CD4-positive, alpha-beta T cell treated with Interleukin-2 at 100 ng/mL for 4 hours (primary cell): ENCODE measurements around the gene MACROD2.

Experiments
- DNase-seq: peaks from one replicate; pipeline ENCODE4 v3.0.0-alpha.2; 2020; ENCODE audit warnings: low spot score

The MACROD2 gene

DNA sequence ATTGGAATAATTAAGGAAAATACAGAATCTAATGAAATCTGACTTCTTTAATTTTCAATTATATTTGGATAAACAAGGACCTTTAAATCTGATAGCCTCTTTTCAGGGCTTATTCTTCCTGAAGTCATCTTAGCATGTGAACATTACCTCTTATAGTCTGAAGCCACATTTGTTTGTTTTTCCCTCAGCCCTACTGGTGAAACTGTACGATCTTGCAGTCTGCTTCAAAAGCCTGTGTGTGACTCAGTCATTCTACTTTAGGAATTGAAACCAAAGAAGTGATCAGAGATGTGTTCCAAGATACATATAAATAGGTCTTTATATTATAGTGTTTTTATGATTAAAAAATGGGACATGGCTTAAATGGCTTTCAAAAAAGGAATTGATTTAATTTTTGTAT lies 67.5 kb downstream of the MACROD2 start:
- no peak for DNase-seq

DNA sequence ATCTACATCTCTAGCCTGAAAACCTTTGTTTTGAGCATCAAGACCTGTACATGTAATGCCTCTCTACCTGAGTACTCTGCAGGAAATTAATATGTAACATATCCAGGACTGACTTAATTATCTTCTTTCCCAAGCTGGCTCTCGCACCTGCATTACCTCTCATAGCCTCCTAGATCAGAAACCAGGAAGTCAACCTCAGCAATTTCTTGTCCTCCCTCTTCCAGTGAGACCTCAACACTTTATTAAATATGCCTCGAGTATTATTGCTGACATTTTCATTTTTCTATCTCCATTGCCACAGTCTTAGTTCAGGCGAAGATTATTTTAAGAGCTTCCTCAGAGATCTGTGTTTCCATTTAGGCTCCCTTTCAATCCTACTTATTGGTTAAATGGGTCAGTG lies 69.0 kb downstream of the MACROD2 start:
- DNase-seq, result no peak

DNA sequence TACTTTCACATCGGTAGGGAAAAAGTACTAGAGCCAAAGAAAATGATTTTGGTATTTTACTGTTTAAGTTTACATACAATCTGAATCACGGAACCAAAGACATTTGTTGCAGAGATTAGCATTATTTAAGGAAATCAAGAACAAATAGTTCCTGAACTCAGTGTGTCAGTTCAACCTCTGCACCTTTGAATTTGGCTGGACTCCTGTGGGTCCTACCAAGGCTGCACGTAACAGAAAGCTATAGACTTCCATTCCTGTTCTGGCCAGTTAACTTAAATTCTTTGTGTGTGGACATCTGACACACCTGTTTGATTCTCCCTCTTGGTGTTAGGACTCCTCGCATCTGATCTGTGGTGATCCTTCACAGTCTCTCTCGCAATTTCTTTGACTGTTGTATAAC lies 69.6 kb downstream of the MACROD2 start:
- DNase-seq, result no peak

DNA sequence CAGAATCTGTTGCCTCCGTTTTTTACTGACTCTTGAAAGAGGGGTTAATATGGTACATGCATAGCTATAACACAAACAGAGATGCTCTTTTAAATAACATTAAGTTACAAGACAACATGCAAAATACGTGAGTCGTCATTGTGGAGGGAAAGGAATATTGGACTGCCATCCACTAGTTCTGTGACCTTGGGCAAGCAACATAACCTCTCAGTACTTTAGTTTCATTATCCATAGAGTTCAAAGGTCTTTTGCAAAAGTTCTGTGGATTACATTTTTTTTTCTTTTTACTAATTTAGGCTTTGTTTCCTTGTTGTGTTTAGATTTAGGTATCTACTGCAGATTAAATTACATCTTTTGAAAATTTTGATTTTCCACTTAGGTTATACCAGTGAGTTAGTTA lies 70.5 kb downstream of the MACROD2 start:
- DNase-seq, result no peak

DNA sequence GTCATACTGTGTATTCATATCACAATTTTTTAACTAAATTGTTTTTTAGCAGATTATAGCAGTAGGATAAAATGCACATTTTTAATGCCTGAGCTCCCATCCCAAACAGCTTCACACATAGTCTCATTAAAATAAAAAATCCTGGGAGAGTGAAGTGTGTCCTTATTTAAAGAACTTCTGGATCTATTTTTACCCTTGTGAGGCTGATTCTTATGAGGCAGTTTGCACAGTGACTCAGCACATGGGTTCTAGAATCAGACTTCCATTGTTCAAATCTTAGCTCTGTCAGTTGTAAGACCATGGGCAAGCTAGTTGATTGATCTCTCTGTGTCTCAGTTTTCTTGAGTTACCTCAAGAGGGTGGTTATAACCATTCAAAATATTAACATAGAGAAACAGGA lies 72.3 kb downstream of the MACROD2 start:
- no peak for DNase-seq

DNA sequence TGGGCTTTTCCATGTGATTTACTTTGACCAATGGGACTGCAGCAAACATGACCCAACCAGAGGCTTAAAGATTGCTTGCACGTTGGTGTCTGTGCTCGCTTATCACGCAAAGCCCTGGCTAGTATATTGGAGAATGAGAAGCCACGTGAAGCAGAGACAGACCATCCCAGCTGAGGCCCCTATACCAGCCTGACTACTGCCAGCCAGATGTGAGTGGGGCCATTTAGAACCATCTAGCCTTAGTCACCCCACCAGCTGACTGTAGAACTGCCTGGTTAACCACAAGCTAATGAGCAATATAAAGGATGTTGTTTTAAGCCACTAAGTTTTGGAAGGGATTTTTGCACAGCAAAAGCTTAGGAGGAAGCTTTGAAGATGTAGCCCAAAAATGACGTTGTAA lies 74.5 kb downstream of the MACROD2 start:
- no peak for DNase-seq

DNA sequence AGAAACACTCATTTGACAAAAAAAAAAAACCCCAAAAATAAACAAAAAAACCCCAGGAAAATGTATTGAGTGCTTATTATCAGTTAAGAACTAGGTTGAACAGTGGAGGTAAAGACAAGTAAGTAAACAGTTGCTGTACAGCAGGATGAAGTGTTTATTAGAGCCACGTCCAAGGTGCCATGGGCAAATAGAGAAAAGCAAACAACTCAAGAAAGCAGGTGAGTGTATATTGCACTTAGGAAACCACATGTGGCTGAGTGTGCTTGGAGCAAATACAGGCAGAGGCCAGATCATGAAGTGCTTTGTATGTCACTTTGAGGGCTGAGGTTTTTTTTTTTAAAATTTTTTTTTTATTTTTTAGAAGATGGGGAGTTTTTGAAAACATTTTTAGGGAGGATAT lies 98.3 kb downstream of the MACROD2 start:
- DNase-seq, result no peak

DNA sequence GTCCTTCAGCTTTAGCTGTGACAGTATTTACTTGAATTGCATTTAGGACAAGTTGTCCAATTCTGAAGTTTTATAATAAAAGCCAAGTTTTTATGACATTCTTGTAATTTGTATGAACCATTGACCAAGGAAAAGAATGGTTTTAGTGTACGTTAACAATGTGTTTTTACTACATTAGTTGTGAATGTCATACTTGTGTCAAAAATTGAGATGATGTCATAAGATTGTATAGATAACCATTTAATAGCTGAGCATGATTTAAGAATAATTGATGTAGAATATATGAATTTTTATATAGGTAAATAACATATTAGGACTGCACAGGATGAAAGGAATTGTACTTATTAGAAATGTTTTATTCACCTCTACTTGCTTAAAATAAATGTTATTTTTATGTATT lies 102.9 kb downstream of the MACROD2 start:
- no peak for DNase-seq

DNA sequence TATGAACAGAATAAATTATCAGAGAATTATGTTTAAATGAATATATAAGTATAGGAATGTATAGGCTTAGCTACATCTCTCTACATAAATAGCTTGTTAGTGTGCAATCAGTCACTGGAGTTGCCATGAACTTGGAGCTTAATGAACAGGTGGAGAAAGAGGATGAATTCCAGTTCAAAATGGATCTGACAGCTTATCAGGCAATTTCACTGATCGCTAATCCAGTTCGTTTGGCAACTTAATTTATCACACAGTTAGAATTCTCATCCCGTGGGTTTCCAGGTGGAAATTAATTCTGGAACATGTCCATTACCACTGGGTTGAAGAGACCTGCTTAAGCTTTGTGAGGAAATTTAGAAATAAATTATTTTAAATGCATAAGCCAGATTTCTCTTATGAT lies 118.1 kb downstream of the MACROD2 start:
- DNase-seq, result no peak

DNA sequence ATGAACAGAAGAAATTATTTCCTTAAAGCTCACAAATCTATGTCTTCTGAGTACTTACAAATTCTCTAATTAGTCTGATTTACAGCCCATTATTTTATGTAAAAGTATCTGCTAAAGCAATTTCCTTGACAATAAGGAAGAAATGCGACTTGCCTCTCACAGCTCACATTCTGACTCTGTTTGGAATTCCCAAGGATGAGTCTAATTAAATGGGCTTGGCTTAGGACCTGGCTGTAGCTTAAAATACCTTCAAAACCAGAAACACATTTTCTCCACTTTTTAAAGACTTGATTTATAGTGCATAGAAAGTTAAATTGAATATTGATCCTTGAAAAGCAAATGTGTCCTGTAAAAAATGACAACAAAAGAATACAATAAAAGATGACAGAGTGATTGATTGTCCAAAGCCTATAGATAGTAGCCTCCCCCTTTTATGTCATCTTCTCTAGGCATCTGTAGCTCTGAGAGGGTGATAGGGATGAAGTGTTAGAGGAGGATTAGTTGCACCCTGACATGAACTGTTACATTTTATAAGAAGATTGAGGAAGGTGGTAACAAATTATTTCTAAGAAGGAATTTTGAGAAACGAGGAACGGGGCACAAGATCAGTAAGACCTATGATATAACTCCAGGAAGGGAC lies 118.9 kb downstream of the MACROD2 start:
- no peak for DNase-seq

DNA sequence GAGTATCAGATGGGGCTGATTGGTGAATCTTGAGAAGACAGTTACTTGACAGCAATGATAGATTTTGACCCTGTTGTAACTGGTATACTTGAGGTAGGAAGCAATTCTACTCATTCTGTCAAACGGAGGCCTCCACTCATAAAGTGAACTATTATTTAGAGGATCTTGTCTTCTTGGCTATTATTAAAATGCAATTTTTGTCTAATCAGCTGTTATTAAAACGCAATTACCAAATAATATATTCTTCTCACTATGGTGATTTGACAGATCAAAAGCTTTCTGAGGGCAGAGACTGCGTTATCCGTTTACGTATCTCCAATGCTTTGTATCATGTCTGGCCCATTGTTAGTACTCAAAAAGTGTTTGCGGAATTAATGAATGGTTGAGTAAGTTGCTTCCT lies 120.7 kb downstream of the MACROD2 start:
- no peak for DNase-seq

DNA sequence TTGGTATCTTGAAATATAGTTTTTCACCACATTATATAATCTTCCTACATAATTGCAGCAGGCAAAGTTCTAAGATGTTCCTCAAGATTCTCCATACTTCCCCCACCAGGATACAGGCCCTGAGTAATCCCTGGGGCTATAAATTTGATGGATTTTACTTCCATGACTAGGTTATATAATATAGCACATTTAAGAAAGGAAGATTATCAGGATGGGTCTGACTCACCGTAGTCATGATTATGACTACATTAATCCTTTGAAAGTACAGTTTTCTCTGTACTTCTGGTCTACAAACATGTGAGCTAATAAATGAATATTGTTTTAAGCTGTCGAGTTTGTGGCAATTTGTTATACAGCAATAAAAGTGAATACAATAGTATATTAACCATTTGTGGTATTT lies 122.5 kb downstream of the MACROD2 start:
- no peak for DNase-seq

DNA sequence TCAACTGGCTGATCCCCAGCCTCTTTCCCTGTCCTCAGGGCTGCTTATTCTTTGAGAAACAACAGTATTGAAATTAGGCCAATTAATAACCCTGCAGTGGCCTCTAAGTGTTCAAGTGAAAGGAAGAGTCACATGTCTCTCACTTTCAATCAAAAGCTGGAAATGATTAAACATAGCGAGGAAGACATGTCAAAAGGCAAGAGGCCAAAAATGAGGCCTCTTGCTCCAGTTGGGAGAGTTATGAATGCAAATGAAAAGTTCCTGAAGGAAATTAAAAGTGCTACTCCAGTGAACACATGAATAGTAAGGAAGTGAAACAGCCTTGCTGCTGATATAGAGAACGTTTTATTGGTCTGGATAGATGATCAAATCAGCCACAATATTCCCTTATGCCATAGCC lies 131.5 kb downstream of the MACROD2 start:
- no peak for DNase-seq

DNA sequence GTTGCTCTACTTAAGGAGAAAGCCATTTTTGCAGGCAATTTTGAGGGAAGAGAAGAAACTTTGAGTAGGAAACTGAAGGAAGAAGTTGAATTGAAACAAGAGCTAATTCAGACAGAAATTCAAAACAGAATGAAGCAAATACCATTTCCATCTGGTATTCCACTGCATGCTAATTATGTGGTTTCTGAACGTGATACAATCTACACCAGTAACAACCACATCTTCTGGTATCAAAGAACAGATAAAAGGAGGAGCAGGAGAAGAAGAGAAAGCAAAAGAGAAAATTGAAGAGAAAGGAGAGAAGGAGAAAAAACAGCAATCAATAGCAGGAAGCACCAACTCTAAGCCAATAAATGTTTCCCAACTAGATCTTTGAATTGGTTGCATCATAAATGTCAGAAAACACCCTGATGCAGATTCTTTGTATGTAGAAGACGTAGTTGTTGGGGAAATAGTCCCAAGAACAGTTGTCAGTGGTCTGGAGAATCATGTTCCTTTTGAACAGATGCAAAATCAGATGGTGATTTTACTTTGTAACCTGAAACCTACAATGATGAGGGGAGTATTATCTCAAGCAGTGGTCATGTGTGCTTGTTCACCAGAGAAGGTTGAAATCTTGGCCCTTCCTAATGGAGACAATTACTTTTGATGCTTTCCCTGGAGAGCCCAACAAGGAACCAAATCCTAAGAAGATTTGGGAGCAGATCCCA lies 132.4 kb downstream of the MACROD2 start:
- no peak for DNase-seq

DNA sequence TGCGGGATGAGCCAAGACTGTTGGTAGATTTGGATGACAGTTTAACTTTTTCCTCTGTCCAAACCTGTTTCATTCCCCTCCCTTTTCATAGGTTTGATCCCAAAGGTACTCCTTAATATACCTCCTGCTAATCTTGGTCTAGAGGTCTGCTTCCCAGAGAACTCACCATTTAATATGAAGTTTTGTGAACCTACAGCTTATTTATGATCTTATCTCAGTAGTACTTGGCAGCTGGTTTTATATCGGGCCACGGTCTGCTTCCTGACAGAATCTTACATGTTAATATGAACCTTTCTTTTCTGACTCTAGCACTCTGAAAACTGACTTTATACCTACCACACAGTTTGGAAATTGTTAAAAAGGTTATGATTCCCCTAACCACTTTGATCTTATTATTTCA lies 138.7 kb downstream of the MACROD2 start:
- no peak for DNase-seq

DNA sequence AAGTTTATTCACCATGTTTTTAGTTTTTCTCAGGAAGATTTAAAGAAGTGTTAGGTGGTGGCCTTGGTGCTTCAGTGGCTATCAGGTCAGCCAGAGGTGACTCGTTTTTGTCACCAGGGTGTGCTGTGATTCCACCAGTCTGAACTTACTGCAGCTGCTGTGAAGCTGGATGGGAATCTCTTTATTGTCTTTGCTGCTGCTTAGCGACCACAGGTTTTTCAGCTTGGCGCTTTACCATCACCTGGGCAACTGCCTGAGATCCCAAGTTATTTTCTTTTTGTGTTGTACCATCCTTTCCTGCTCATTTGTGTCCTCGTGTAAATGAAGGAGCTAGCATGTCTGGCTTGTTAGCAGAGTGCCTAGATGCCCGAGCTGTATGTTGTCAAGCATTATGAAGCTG lies 146.9 kb downstream of the MACROD2 start:
- DNase-seq, result no peak

DNA sequence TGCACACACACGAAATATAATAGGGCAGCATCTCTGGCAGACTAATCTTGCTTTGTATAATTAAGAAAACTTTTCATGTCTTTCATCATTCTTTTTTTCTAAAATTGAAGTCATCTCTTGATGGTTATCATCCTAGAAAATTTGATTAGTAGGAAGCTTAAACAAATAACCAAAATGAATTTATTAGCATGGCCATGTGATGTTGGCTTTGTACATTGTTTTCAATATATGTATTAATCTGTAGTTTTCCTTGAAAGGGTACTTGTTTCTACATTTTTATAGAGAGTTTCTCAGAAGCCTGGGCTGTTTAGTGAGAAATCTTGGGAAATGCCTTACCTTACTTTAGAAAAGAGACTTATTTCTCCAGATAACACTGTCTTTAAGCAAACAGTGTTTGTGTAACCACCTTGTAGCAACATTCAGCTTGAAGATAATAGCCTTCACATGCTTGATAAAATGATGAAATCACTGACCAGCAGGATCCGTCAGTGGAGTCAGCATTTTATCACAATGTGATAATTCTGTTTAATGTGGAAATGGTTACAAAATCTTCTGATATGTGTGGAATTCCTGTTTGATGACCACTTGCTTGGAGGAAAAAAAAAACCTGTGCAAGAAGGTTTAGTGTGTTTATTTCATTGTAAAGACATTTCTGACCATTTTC lies 147.8 kb downstream of the MACROD2 start:
- no peak for DNase-seq

DNA sequence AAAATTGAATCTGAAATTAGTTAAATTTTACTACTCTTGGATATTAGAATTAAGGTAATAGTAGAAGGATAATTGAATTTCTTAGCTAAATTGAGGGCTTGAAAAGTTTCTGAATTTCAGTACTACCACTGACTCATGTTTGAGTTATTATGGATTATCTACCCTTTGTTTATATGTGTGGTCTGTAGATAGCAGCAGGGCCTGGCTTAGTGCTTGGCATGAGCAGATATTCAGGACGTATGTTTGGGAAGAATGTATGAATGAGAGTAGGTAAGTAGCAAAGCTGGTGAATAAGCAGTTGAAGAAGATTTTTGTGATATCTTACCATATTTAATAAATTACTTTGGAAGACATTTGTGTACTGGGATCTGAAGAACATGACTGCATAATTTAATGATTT lies 152.7 kb downstream of the MACROD2 start:
- no peak for DNase-seq

DNA sequence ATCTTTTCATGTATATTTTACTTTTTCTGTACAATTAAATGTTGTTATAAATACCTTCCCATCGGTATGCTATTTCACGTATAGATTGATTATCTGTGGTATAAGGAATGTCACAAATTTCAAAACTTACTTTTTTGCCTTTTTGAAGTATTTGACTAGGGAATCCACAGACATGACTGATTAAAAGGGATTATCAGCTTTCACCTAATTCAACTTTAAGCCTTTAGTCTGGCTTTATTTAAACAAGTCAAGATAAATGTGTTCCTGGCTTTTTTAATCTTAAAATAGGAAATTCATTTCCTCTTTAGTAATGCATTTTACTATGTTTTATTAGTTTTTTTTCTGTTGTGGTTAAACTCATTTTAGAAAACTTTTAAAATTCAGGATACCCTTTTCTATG lies 160.0 kb downstream of the MACROD2 start:
- DNase-seq, result no peak

DNA sequence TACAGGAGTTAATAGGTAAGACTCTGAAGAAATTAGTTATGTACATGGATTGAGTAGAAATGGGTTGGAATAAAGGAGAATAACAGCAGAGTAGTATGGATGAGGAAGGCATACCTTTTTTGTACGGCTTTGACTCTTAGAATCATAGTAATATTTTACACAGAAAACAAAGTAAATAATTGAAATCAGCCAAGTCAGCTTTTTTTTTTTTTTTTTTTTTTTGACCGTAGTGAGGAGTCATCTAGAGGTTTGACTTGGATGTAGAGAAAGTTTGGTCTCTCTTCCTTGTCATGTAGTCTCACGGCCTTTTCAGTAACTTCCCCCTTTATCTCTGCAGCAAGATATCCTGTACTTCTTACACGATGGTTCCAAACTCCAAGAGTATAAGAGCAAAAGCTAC lies 183.2 kb downstream of the MACROD2 start:
- no peak for DNase-seq

DNA sequence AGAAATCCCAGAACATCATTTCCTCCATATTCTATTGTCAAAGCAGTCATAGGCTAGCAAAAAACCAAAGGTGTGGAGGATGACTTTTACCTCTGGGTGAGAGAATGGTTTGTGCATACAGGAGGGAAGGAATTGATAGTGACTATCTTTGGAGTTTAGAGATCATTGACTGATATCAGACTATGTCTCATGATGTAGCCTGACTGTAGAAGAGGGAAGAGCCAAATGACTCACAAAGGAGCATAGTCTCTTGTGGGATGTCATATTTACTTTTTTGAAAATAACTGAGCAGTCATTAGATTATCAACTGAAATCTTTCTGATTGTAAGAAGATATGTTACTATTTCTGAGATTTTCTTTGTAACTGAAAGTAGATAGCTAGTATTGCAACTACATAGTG lies 183.6 kb downstream of the MACROD2 start:
- no peak for DNase-seq

DNA sequence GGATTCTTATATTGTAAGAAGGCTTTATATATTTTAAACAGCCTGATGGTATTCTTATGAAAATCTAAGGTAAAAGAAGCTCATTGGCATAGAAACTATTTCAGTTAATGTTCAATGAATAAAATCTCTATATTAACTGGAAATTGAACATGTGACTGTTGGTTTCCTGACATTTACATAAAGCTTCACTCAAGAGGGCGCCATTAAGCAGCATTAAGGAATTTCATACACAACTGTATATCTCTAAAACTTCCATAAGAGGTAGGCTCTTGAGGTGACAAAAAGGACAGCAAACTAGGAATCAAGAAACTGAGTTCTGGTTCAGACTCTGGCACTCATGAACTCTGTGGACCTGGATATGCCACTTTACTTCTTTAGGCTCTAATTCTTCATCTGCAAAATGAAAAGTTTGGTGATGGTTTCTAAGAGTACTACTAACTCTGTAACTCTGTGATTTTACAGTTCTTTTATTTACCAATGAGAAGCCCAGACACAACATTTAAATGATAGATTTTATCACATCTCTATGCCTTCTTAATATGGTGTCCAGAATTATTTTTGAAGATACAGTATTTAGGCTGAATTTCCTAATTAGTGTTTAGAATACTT lies 194.6 kb downstream of the MACROD2 start:
- no peak for DNase-seq

DNA sequence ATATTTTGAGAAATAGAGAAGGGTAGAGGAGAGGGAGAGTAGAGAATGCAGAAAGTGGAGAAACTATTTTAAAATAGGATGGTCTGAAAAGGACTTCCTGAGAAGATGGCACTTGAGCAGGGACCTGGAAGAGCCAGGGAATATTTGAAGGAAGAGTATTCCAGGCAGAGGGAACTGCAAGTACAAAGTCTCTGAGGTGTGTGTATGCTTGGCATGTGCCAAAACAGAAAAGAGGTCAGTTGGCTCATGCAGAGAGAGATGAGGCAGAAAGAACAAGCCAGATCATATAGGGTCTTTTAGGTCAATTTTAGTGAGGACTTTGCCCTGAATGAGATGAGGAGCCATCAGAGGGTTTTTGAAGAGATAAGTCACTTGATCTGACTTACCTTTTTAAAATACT lies 196.2 kb downstream of the MACROD2 start:
- no peak for DNase-seq
